Spleen (tissue), 7 donors: ENCODE data around the gene NUP210.
"Not testable (repeated sequence)": the region's sequence is repeated elsewhere in the genome, so short reads cannot be mapped to it uniquely, and the experiment has no call there.

Experiments used
- POLR2AphosphoS5 ChIP-seq, 3 donors: sonication (generic); formaldehyde crosslinking; IDR thresholded peaks; one replicate each; pipeline ENCODE4 v1.5.1; 2017; ENCODE audit warnings: antibody characterized with exemption in 3 of 3
- TF ChIP-seq, protein P1 (sequence below), 11 experiments: fragments of 200-600 bp in 7 of 11; fragments of 450-650 bp in 4 of 11; sonication (generic) in 4 of 11; IDR thresholded peaks in 8 of 11; conservative IDR thresholded peaks in 3 of 11; 1 replicate in 7 of 11; 2 replicates in 4 of 11; pipeline versions ENCODE4 v1.4.0 to v1.8.0; 2016 to 2021; ENCODE audit warnings: antibody characterized with exemption in 11 of 11, inconsistent platforms in 4 of 11, mild to moderate bottlenecking in 1 of 11
- donor health status: DM: no; HTN: no; CAD: no; lungs with moderate emphysema.
- donor health status: DM: no; HTN: no; CAD: no.
- donor health status: DM: no; HTN: no; CAD: no.

DNA sequence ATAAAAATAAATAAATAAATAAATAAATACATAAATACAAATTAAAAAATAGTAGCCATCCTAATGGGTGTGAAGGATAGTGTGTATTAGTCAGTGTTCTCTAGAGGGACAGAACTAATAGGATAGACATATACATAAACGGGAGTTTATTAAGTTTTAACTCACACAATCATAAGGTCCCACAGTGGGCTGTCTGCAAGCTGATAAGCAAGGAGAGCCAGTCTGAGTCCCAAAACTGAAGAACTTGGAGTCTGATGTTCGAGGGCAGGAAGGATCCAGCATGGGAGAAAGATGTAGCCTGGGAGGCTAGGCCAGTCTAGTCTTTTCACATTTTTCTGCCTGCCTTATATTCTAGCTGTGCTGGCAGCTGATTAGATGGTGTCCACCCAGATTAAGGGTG, 22.8 kb upstream of the NUP210 start:
- TF ChIP-seq, protein P1, sequence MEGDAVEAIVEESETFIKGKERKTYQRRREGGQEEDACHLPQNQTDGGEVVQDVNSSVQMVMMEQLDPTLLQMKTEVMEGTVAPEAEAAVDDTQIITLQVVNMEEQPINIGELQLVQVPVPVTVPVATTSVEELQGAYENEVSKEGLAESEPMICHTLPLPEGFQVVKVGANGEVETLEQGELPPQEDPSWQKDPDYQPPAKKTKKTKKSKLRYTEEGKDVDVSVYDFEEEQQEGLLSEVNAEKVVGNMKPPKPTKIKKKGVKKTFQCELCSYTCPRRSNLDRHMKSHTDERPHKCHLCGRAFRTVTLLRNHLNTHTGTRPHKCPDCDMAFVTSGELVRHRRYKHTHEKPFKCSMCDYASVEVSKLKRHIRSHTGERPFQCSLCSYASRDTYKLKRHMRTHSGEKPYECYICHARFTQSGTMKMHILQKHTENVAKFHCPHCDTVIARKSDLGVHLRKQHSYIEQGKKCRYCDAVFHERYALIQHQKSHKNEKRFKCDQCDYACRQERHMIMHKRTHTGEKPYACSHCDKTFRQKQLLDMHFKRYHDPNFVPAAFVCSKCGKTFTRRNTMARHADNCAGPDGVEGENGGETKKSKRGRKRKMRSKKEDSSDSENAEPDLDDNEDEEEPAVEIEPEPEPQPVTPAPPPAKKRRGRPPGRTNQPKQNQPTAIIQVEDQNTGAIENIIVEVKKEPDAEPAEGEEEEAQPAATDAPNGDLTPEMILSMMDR (IDR thresholded peaks at IDR 0.05 in 8 of 11, conservative IDR thresholded peaks at IDR 0.05 in 3 of 11), result not testable (repeated sequence)
- not testable (repeated sequence) for TF ChIP-seq POLR2AphosphoS5 (IDR thresholded peaks at IDR 0.05)
